ENCODE measurements around the gene PDZD2. TPM values are rescaled to one million over a fixed set of nuclear protein-coding genes. Genes with fewer than 3 reads are reported as not detected.
"Not testable (repeated sequence)": the region's sequence is repeated elsewhere in the genome, so short reads cannot be mapped to it uniquely, and the experiment has no call there.

Gene PDZD2
- total RNA-seq, 2 experiments from 2014 or later, result not detected

GRCh38 chr5:31965227-31965626 is 326.3 kb downstream of the PDZD2 start:
- ChIA-PET POLR2A (no interaction called here), CTCF (no interaction called here)
- no peaks in the 10 kb centered on the region for H3K36me3 Mint-ChIP-seq (ENCODE audit: low read depth)
- DNase-seq (no peak), ATAC-seq (no peak)
- no peaks in the 10 kb centered on the region for H3K27me3 Mint-ChIP-seq (ENCODE audit: low read depth)
- H3K9me3 Mint-ChIP-seq (ENCODE audit: insufficient read depth), result no peaks in the 10 kb centered on the region
- no peak overlapping the region for H3K4me3 Mint-ChIP-seq
- H3K4me1 Mint-ChIP-seq (ENCODE audit: low read depth), result no peaks in the 10 kb centered on the region
- H3K27ac Mint-ChIP-seq, result no peak overlapping the region

GRCh38 chr5:31966936-31967335 is 328.0 kb downstream of the PDZD2 start:
- ChIA-PET POLR2A (no interaction called here), CTCF (no interaction called here)
- Mint-ChIP-seq H3K27ac (no peak overlapping the region), H3K27me3 (ENCODE audit: low read depth) (no peaks in the 10 kb centered on the region), H3K9me3 (ENCODE audit: insufficient read depth) (no peaks in the 10 kb centered on the region), H3K4me1 (ENCODE audit: low read depth) (no peaks in the 10 kb centered on the region), H3K4me3 (no peak overlapping the region), H3K36me3 (ENCODE audit: low read depth) (no peaks in the 10 kb centered on the region)
- no peak for ATAC-seq
- DNase-seq, result no peak

DNA sequence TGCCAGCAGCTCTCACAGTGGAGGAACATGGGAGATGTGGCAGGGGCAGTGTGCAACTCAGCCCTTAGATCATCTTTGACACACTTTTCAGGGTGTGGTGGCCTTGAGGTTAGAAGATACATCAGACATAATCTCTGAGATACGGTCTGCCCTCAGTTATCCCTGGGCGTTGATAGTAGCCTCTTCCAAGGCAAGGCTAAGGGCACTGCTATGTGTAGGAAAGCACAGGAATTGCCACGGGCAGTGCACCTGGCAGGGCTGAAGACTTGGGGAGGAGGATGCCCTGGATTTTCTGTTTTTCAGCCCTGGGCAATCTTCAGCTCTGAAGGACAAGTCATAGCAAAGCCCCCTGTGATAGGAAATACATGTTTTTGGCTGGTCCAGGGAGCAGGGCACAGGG is 328.5 kb downstream of the PDZD2 start:
- Mint-ChIP-seq H3K4me1 (ENCODE audit: low read depth) (no peaks in the 10 kb centered on the region), H3K4me3 (no peak overlapping the region), H3K36me3 (ENCODE audit: low read depth) (no peaks in the 10 kb centered on the region), H3K27ac (no peak overlapping the region), H3K27me3 (ENCODE audit: low read depth) (no peaks in the 10 kb centered on the region), H3K9me3 (ENCODE audit: insufficient read depth) (no peaks in the 10 kb centered on the region)
- CTCF ChIA-PET, result no interaction called here
- POLR2A ChIA-PET, result no interaction called here
- ATAC-seq (no peak), DNase-seq (no peak)

DNA sequence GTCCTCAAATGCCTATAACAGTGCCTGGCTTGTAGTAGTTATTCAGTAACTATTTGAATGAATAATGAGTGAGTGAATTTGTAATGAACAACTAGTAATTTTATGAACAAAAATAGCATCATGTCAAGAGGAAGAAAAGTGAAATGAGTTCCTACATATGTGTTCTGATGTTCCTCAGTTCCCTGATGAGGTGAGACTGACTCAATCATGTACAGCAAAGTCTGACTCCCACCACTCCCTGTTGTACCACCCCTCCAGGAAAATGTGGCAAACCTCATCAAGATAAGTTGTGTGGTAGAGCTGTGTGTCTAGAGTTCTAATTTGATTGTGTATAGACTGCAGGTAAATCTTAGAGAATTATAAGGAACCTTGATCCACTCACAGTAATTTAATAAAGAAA is 333.6 kb downstream of the PDZD2 start:
- H3K27me3 Mint-ChIP-seq (ENCODE audit: low read depth), result no peaks in the 10 kb centered on the region
- DNase-seq (no peak), ATAC-seq (no peak)
- no peak overlapping the region for H3K27ac Mint-ChIP-seq
- no peaks in the 10 kb centered on the region for H3K9me3 Mint-ChIP-seq (ENCODE audit: insufficient read depth)
- H3K4me3 Mint-ChIP-seq, result no peak overlapping the region
- CTCF ChIA-PET, result no interaction called here
- no peaks in the 10 kb centered on the region for H3K4me1 Mint-ChIP-seq (ENCODE audit: low read depth)
- POLR2A ChIA-PET, result no interaction called here
- H3K36me3 Mint-ChIP-seq (ENCODE audit: low read depth), result no peaks in the 10 kb centered on the region

DNA sequence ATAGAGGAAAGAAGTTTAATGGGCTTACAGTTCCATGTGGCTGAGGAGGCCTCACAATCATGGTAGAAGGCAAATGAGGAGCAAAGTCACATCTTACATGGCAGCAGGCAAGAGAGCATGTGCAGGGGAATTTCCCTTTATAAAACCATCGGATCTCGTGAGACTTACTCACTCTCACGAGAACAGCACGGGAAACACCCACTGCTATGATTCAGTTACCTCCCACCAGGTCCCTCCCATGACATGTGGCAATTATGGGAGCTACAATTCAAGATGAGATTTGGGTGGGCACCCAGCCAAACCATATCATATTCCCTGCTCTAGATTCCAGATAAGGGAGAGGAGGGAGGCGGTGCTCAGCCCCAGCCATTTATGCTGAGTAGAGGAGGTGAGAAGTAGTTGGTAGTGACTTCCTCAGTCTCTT is 336.3 kb downstream of the PDZD2 start:
- H3K27ac Mint-ChIP-seq; DNase-seq; H3K27me3 Mint-ChIP-seq (ENCODE audit: low read depth); CTCF ChIA-PET; H3K4me1 Mint-ChIP-seq (ENCODE audit: low read depth); POLR2A ChIA-PET; ATAC-seq; H3K4me3 Mint-ChIP-seq; H3K36me3 Mint-ChIP-seq (ENCODE audit: low read depth); H3K9me3 Mint-ChIP-seq (ENCODE audit: insufficient read depth): not testable (repeated sequence)

GRCh38 chr5:31976169-31976568 is 337.2 kb downstream of the PDZD2 start:
- ATAC-seq (no peak), DNase-seq (no peak)
- ChIA-PET CTCF (no interaction called here), POLR2A (no interaction called here)
- Mint-ChIP-seq H3K9me3 (ENCODE audit: insufficient read depth) (no peaks in the 10 kb centered on the region), H3K27me3 (ENCODE audit: low read depth) (no peaks in the 10 kb centered on the region), H3K36me3 (ENCODE audit: low read depth) (no peaks in the 10 kb centered on the region), H3K4me3 (no peak overlapping the region), H3K27ac (no peak overlapping the region), H3K4me1 (ENCODE audit: low read depth) (no peaks in the 10 kb centered on the region)

DNA sequence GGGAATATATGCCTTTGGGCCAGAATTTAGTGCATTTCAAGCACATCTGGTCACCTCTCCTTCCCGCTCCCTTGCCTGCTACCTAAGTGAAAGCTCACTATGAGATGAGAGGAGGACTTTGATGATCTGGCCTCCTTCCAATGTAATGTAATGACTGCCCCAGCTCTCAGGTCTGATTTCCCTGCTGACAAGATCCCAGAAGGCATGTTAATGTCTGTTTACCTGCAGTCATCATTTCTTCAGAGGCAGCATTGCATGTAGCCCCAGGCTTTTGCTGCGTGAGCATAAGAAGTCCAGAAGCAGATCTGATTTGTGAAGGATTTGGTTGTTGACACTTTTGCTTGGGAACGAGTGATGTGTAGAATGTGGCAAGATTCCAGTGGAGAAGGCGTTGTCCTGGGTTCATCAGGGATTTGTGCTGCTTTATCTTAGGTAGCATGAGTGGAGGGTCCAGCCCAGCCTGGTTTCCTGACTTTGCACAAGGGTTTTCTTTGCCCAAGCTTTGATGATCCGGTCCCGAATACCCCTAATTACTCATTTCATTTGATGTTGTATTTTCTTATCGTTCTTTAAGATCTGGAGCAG is 342.5 kb downstream of the PDZD2 start:
- POLR2A ChIA-PET, result interaction anchor here (0.7 kb wide), 1 partner anchor 66 kb away, joined by 3 read pairs; no protein-coding TSS in a partner anchor
- Mint-ChIP-seq H3K27me3 (ENCODE audit: low read depth) (no peaks in the 10 kb centered on the region), H3K4me1 (ENCODE audit: low read depth) (no peaks in the 10 kb centered on the region), H3K27ac (no peak overlapping the region), H3K36me3 (ENCODE audit: low read depth) (no peaks in the 10 kb centered on the region), H3K9me3 (ENCODE audit: insufficient read depth) (no peaks in the 10 kb centered on the region), H3K4me3 (no peak overlapping the region)
- DNase-seq (no peak), ATAC-seq (no peak)
- CTCF ChIA-PET, result no interaction called here

GRCh38 chr5:31982027-31982426 is 343.1 kb downstream of the PDZD2 start:
- Mint-ChIP-seq H3K9me3 (ENCODE audit: insufficient read depth) (no peaks in the 10 kb centered on the region), H3K27ac (no peak overlapping the region), H3K4me1 (ENCODE audit: low read depth) (no peaks in the 10 kb centered on the region), H3K36me3 (ENCODE audit: low read depth) (no peaks in the 10 kb centered on the region), H3K4me3 (no peak overlapping the region), H3K27me3 (ENCODE audit: low read depth) (no peaks in the 10 kb centered on the region)
- ChIA-PET POLR2A (no interaction called here), CTCF (no interaction called here)
- no peak for ATAC-seq
- DNase-seq, result no peak

- no peak overlapping the region for H3K4me3 Mint-ChIP-seq
- no peaks in the 10 kb centered on the region for H3K4me1 Mint-ChIP-seq (ENCODE audit: low read depth)
- no peaks in the 10 kb centered on the region for H3K36me3 Mint-ChIP-seq (ENCODE audit: low read depth)
- ChIA-PET POLR2A (no interaction called here), CTCF (no interaction called here)
- H3K27me3 Mint-ChIP-seq (ENCODE audit: low read depth), result no peaks in the 10 kb centered on the region
- ATAC-seq (no peak), DNase-seq (no peak)
- H3K27ac Mint-ChIP-seq, result no peak overlapping the region
- no peaks in the 10 kb centered on the region for H3K9me3 Mint-ChIP-seq (ENCODE audit: insufficient read depth)
These were observed 343.7 kb downstream of the PDZD2 start for GRCh38 chr5:31982621-31983020.

GRCh38 chr5:31983851-31984250 is 344.9 kb downstream of the PDZD2 start:
- Mint-ChIP-seq H3K9me3 (ENCODE audit: insufficient read depth) (no peaks in the 10 kb centered on the region), H3K27ac (no peak overlapping the region), H3K4me3 (no peak overlapping the region), H3K4me1 (ENCODE audit: low read depth) (no peaks in the 10 kb centered on the region), H3K27me3 (ENCODE audit: low read depth) (no peaks in the 10 kb centered on the region), H3K36me3 (ENCODE audit: low read depth) (no peaks in the 10 kb centered on the region)
- POLR2A ChIA-PET, result interaction anchor here (0.7 kb wide), 1 partner anchor 15 kb away, joined by 3 read pairs; no protein-coding TSS in a partner anchor
- CTCF ChIA-PET, result no interaction called here
- no peak for DNase-seq
- no peak for ATAC-seq

- CTCF ChIA-PET, result no interaction called here
- Mint-ChIP-seq H3K4me3 (no peak overlapping the region), H3K27ac (no peak overlapping the region), H3K4me1 (ENCODE audit: low read depth) (no peaks in the 10 kb centered on the region), H3K36me3 (ENCODE audit: low read depth) (no peaks in the 10 kb centered on the region), H3K27me3 (ENCODE audit: low read depth) (no peaks in the 10 kb centered on the region), H3K9me3 (ENCODE audit: insufficient read depth) (no peaks in the 10 kb centered on the region)
- DNase-seq (no peak), ATAC-seq (no peak)
- POLR2A ChIA-PET, result interaction anchor here (0.7 kb wide), 1 partner anchor 14 kb away, joined by 3 read pairs; no protein-coding TSS in a partner anchor
These were observed 345.8 kb downstream of the PDZD2 start for GRCh38 chr5:31984691-31985090.

- Mint-ChIP-seq H3K27me3 (ENCODE audit: low read depth) (no peaks in the 10 kb centered on the region), H3K4me3 (no peak overlapping the region), H3K36me3 (ENCODE audit: low read depth) (no peaks in the 10 kb centered on the region), H3K4me1 (ENCODE audit: low read depth) (no peaks in the 10 kb centered on the region), H3K9me3 (ENCODE audit: insufficient read depth) (no peaks in the 10 kb centered on the region), H3K27ac (no peak overlapping the region)
- DNase-seq (no peak), ATAC-seq (no peak)
- POLR2A ChIA-PET, result no interaction called here
- CTCF ChIA-PET, result interaction anchor here (1.0 kb wide), 1 partner anchor 9 kb away, joined by 3 read pairs; no protein-coding TSS in a partner anchor
These were observed 347.2 kb downstream of the PDZD2 start for GRCh38 chr5:31986101-31986500.

GRCh38 chr5:31987985-31988710 is 349.2 kb downstream of the PDZD2 start:
- no peak for ATAC-seq
- no peaks in the 10 kb centered on the region for H3K36me3 Mint-ChIP-seq (ENCODE audit: low read depth)
- H3K27ac Mint-ChIP-seq, result no peak overlapping the region
- ChIA-PET CTCF (no interaction called here), POLR2A (no interaction called here)
- DNase-seq, result no peak
- H3K4me3 Mint-ChIP-seq, result no peak overlapping the region
- no peaks in the 10 kb centered on the region for H3K27me3 Mint-ChIP-seq (ENCODE audit: low read depth)
- H3K4me1 Mint-ChIP-seq (ENCODE audit: low read depth), result no peaks in the 10 kb centered on the region
- H3K9me3 Mint-ChIP-seq (ENCODE audit: insufficient read depth), result no peaks in the 10 kb centered on the region

Measured in activated CD8-positive, alpha-beta T cell treated with anti-CD3 and anti-CD28 coated beads, Interleukin-2, amount 10 ng/mL, durations not matched to agents 7 days and 5 days (primary cell).